ENCODE measurements around the gene SBF1.
"Not testable (repeated sequence)": the region's sequence is repeated elsewhere in the genome, so short reads cannot be mapped to it uniquely, and the experiment has no call there.

Gene SBF1

GRCh38 chr22:50444663-50445062, 30.2 kb downstream of the SBF1 start:
- DNase-seq, result no peak

- no peak for DNase-seq
These were observed 30.8 kb downstream of the SBF1 start for GRCh38 chr22:50443801-50444625.

GRCh38 chr22:50443197-50443596, 31.6 kb downstream of the SBF1 start:
- no peak for DNase-seq

GRCh38 chr22:50441428-50441993, 33.3 kb downstream of the SBF1 start:
- no peak for DNase-seq

- DNase-seq, result no peak
These were observed 34.1 kb downstream of the SBF1 start for GRCh38 chr22:50440544-50441249.

- no peak for DNase-seq
These were observed 34.9 kb downstream of the SBF1 start for GRCh38 chr22:50439871-50440331.

- DNase-seq, result no peak
These were observed 35.4 kb downstream of the SBF1 start for GRCh38 chr22:50439314-50439870.

- no peak for DNase-seq
These were observed 36.2 kb downstream of the SBF1 start for GRCh38 chr22:50438305-50439275.

- DNase-seq, result no peak
These were observed 37.1 kb downstream of the SBF1 start for GRCh38 chr22:50437511-50438304.

GRCh38 chr22:50436841-50437341, 37.9 kb downstream of the SBF1 start:
- no peak for DNase-seq

- no peak for DNase-seq
These were observed 38.6 kb downstream of the SBF1 start for GRCh38 chr22:50436015-50436830.

GRCh38 chr22:50435291-50436014, 39.4 kb downstream of the SBF1 start:
- no peak for DNase-seq

- no peak for DNase-seq
These were observed 40.0 kb downstream of the SBF1 start for GRCh38 chr22:50434849-50435248.

- DNase-seq, result not testable (repeated sequence)
These were observed 41.8 kb downstream of the SBF1 start for GRCh38 chr22:50432877-50433510.

- DNase-seq, result no peak
These were observed 42.5 kb downstream of the SBF1 start for GRCh38 chr22:50432131-50432876.

- DNase-seq, result no peak
These were observed 49.5 kb downstream of the SBF1 start for GRCh38 chr22:50425179-50425916.

GRCh38 chr22:50423956-50424355, 50.9 kb downstream of the SBF1 start:
- DNase-seq, result no peak

All from activated CD4-positive, alpha-beta T cell treated with anti-CD3 and anti-CD28 coated beads, Interleukin-2, amount 50 U/mL, for 1 hour (primary cell).